ENCODE data around the gene RRM2.
"Not testable (repeated sequence)": the region's sequence is repeated elsewhere in the genome, so short reads cannot be mapped to it uniquely, and the experiment has no call there.

RRM2 gene

DNA sequence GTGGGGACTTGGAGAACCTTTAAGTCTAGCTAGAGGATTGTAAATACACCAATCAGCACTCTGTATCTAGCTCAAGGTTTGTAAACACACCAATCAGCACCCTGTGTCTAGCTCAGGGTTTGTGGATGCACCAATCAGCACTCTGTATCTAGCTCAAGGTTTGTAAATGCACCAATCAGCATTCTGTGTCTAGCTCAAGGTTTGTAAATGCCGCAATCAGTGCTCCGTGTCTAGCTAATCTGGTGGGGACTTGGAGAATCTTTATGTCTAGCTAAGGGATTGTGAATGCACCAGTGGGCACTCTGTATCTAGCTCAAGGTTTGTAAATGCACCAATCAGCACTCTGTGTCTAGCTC lies 30.7 kb upstream of the RRM2 start:
- DNase-seq, result not testable (repeated sequence)

DNA sequence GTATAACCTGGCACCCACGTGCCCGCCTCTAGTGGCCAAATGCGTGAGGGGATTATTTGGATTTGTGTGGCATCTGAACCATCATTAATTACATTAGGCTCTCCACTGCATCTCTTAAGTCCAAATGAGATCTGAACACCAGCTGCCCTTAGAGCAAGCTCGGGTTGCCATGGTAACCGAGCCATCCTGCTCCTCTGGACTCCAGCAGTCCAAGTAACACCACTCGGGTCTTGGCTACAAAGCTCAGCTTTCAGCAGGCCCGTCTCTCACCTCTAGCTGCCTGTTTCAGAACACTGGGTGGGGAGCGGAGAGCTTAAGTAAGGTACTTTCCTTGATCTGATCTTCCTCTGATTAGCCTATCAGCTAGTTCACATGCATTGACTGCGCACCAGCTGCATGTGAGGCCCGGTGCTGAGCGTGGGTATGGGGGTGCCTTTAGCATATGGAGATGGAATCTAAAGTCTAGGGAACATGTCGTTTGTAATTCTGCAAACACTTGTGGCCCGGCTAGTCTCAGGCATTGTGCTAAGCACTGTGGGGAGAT lies 28.2 kb upstream of the RRM2 start:
- no peak for DNase-seq

DNA sequence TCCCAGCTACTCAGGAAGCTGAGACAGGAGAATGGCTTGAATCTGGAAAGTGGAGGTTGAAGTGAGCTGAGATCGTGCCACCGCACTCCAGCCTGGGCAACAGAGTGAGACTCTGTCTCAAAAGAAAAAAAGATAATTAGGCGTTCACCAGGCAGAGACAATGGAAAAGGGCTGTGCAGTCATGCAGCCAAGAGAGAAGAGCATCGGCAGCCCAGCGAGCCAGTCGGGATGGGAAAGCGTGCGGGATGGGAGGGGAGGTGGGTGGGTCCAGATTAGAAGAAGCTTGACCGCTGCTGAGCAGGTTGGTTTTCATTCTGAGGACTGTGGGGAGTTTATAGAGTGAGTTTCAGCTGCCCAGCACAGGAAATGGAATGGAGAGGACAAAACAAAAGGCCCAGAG lies 27.4 kb upstream of the RRM2 start:
- DNase-seq, result no peak

DNA sequence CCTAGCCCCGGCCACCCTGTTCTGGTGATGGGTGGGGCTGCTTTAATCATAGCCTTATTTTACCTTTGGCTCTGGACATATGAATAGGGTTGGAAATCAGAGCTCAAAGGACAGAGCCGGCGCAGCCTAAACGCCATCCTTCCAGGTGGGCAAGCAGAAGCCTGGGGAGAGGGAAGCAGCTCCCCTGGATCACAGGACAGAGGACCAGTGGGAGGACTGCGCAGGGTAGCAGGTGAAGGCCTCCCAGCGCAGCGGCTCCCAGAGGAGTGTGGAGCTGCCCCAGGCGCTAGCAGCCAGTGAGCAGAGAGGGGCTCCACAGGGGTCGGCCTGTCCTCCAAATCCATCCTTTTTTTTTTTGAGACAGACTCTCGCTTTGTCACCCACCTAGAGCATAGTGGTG lies 25.9 kb upstream of the RRM2 start:
- no peak for DNase-seq

DNA sequence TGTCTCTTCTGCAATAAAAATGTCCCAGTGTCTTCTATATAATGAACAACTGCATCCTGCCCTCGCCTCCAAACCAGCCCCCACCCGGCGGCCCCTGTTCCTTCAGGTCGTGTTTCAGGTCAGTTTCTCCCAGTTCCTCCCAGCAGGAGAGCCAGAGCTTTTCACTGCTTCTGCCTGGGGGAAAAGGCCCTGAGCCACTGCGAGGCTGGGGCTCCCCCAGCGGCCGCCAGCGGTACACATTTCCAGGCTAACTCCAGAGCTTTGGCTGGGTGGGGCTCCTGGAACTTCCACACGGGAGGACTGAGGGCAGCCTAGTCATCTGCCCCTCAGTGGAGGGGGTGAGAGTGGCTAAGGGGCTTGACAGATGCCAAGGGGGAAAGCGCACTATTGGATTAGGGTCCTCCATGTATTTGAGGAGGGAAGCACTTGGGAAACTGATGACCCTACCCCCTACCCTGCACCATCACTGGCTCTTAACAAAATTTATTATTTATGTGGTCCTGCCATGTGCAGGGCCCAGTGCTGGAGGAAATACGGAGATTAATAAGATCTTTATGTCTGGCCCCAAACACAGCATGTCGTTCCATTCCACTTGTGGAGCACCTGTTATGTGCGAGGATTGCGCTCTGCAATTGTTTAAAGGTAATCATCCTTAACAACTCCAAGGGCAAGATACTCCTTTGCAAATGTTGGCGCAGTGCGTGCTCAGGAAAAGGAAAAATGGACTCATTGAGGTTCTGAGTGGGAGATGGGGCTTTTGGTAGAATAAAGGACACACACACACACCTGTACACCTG lies 25.0 kb upstream of the RRM2 start:
- DNase-seq, result peak; percentile 37

DNA sequence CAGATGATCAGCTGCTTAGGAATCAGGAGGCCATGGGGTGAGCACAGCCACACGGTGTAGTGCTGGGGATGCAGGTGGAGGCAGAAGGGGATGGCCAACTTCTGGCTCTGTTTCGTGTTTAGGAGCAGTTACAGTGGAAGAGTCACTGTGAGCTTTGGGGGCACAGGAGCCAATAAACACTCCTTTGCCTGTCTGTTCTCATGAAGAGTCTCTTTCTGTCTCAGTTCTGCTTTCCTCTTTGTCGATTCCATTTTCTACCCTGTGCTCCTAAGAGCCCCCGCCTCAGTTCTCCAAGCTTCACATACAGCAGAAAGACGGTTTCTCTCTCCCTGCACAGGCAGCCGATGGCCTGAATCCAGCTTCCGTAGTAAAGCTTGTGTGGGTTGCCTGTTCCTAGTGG lies 21.0 kb upstream of the RRM2 start:
- DNase-seq, result no peak

DNA sequence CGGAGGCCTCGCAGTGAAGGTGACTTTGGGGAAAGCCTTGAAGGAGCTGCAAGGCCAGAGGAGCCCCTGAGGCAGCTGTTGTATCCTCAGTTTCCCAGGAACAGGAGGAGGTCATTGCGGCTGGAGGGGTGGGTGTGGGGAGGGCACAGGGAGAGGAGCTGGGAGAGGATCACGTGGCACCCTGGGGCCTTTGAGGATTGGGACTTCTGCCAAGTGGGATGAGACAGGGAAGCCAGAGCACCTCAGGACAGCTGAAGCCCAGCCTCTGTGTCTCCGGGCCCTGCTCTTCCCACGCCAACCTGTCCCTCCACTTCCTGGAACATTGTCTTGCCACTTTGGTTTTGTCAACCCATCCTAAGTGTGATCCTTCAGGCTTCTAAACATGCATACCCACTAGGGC lies 19.4 kb upstream of the RRM2 start:
- no peak for DNase-seq

DNA sequence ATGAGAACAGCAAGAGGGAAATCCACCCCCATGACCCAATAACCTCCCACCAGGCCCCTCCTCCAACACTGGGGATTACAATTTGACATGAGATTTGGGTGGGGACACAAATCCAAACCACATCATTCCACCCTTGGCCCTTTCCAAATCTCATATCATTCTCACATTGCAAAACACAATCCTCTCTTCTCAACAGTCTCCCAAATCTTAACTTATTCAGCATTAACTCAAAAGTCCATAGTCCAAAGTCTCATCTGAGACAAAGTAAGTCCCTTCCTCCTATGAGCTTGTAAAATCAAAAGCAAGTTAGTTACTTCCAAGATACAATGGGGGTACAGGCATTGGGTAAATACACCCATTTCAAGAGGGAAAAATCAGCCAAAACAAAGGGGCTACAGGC lies 17.6 kb upstream of the RRM2 start:
- DNase-seq, result not testable (repeated sequence)

DNA sequence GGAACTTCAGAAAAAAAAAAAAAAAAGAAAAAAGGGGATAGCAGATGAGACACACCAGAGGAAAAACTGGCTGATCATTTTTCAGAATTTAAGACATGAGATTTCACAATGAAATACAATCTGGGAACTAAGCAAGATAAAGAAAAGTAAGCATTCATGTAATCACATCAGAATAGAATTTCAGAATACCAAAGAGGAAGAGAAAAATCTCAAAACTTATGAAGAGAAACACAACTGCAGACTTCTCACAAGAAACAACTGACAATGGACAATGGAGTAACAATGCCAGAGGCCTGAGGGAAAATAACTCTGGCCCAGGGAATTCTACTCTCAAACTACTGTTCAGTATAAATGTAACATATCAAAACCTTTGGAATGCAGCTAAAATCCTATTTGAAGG lies 13.2 kb upstream of the RRM2 start:
- DNase-seq, result no peak

DNA sequence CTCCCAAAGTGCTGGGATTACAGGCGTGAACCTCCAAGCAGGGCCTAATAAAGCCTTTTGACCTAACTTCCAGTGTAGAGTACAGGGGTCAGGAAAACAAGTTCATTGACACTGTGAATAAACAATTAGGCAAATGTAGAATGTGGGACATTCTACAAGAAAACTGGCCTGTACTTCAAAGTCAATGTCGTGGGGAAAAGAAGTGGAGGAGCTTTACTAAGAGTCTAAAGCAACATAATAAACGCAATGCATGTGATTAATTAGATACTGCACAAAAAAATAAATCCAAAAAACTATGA lies 3.6 kb upstream of the RRM2 start:
- no peak for DNase-seq

DNA sequence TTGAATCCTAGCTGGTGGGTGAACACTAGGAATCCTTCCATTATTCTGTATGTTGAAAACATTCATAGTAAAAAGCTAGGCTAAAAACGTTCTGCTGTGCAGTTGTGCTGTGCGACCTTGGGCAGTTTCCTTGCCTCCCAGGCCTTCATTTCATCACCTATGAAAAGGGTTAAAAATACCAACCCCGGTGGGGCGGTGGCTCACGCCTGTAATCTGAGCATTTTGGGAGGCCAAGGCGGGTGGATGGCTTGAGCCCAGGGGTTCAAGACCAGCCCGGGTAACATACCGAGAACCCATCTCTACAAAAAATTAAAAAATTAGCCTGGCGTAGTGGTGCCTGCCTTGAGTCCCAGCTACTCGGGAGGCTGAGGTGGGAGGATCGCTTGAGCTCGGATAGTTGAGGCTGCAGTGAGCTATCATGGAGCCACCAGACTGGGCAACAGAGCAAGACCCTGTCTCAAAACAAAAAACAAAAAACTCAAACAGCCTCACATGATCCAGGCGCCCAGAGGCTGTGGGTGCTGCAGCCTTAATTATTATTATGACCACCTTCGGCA lies 2.9 kb upstream of the RRM2 start:
- no peak for DNase-seq

DNA sequence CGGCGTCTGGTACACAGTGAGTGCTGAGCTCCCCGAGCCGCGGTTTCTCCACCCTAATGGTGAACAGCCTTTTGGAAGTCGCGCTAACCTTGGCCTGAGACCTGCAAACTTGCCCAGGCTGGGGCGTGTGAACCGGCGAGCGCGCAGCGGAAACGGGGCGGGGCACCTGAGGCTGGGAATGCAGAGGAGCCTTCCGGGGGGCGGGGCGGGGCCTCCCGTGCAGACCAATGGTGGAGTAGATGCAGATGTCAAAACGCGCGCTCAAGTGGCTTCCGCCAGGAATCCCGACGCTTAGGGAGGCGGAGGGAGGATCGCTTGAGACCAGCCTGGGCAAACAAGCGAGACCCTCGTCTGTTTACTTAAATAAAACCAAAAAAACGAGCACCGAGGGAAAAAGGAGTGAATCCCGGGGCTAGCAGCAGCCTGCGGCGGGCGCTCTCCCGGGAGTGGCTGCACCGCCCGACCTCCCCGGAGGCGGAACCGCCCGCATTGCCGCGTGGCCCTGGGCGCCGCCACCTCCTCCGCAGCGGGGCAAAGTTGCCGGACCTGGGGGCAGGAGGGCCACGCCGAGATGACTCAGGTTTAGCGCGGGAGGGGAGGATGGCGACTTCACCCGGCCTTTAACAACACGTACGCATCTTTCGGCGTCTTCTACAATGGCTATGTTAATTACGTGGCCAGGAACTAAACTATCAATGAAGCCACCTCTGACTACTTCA lies 2.2 kb upstream of the RRM2 start:
- DNase-seq, result peak; percentile 96

DNA sequence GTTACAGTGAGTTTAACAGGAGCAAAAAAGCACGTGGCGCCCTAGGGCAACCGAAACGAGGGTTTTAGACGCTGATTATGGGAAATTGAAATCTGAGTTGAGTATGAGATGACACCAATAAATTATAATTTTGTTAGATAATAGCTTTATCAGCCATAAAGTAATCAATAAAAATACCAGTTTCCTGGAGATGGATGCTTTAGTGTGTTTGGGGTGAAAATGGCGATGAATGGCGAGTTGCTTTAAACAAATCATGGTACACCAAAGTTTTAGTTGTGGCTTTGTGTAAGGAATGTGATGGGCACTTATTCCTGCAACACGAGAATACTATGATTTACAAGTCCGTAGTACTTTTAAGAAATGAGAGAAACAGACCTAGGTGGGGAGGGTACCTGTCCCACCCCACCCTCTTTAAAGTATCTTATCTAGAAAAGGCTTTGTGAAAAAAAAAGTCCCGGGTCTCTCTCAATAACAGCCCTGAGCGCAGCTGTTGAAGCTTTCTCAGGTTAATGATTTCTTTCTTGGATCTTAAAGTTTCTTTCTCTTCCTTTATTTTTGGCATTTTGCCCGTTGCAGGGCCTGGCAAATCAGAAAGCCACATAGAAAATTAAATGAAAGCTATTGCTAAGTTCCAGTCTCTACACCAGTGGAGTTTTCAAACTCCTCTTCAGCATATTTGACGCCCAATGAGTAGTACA lies 1.5 kb upstream of the RRM2 start:
- DNase-seq, result no peak

DNA sequence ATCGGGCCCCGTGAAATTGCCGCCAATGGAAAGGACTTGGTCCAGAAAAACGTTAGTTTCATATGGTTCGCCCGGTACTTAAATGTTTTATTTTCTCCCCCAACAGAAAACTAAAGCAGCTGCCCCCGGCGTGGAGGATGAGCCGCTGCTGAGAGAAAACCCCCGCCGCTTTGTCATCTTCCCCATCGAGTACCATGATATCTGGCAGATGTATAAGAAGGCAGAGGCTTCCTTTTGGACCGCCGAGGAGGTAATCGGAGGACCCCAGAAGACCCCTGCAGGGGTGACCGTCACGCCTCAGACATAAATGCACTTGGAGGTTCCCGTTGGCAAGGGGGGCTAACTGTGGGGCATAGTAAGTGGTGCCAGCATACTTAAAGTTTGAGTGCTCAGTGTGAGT lies 742 bp downstream of the RRM2 start:
- no peak for DNase-seq

DNA sequence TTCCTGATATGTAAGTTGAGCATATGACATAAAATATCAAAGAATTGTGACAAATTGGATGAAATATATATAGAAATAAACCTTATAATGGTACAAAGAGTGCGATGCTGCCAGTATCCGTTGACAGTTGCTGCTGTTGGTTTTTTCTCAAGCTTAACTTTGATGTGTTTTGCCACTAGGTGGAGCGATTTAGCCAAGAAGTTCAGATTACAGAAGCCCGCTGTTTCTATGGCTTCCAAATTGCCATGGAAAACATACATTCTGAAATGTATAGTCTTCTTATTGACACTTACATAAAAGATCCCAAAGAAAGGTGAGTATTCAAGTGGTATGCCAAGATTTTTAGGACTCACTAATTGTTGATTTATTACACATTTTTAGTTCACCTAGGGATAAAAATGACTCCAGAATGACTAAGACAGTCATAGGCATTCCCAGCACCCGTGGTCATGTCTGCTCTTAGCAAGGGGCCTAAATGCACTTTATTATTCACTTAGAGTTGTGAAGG lies 2.1 kb downstream of the RRM2 start:
- no peak for DNase-seq

DNA sequence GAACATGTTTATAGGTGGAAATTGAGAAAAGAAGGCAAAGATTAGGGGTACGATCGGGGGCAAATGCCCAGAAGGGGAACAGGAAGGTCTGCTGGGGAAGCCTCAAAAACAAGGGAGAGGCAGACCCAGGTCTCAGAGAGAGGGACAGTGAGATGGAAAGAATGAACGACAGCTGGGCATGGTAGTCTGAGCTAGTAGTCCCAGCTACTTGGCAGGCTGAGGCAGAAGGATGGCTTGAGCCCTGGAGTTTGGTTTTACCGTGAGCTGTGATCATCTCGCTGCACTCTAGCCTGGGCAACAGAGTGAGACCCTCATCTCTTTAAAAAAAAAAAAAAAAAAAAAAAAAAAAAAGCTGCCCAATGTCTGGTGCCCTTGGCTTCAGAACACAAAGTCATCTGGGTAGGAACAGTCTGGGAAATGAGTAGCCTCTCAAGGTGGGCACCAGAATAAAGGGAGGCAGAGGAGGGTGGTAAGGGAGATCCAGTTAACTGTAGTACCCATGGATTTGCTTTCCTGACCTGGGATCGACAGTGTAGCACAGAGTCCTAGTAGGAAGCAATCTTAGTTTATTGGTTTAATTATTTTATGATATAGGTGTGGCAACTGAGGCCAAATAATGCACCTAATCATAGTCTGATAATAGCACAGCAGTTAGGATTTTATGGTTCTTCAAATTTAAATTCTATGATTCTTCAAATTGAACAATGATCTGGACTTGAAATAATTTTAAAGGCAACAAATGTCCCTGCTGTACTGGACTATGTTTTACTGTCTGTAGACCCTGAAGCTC lies 3.5 kb downstream of the RRM2 start:
- no peak for DNase-seq

DNA sequence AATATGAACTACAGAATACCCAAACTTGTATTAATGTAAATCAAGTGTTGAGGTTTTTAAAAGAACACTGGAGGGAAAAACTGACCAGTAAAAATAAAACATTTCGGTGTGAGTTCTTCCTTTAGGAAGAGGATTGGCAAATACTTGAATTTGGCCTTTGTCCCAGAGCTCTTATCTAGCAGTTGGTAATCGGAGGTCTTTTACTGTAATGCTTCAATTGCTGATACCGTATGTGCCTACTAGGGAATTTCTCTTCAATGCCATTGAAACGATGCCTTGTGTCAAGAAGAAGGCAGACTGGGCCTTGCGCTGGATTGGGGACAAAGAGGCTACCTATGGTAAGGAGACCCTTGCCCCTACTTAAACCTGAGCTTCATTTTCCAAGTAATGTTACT lies 4.1 kb downstream of the RRM2 start:
- no peak for DNase-seq

DNA sequence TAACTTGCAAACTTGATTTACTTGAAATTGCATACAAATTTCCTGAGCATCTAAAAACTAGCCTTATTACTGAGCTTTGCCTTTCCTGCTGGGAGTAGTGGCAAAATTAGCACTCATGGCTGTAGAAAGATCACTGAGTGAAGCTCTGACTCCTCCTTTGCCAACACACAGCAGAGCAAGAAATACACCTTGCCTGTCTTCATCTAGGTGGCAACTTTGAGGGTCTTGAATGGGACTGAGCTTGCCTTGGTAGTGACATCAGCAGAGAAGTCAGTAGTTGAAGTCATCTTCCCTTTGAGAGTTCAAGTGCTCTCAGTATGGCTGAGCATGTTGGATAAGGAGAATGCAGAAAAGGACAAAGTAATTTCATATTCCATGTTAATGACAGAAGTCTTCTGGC lies 5.9 kb downstream of the RRM2 start:
- DNase-seq, result no peak

DNA sequence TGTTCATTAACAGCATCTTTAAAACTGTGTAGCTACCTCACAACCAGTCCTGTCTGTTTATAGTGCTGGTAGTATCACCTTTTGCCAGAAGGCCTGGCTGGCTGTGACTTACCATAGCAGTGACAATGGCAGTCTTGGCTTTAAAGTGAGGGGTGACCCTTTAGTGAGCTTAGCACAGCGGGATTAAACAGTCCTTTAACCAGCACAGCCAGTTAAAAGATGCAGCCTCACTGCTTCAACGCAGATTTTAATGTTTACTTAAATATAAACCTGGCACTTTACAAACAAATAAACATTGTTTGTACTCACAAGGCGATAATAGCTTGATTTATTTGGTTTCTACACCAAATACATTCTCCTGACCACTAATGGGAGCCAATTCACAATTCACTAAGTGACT lies 7.0 kb downstream of the RRM2 start:
- no peak for DNase-seq

DNA sequence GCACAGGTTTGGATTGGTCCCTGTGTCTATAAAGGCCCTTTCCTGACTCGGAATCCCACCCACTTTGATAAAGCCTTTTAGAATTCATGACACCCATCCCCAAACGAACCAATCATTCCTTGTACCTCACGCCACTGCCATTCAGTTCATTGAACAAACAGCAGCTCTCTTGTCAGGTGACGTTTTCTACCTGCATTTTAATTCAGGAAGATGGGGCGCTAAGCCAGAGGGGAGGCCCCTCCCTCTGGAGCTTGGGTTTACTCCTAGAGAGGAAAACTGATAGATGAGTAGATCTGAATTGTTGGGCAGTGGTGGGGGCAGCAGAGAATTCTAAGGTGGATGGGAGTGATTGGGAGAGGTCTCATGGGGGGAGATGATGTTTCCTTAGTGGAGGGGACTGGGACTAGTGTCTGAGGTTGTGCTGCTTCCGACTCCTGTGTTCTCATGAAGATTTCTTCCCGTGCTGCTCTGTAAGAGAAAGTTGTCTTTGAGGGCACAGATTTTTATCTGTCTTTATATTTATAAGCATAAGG lies 9.6 kb downstream of the RRM2 start:
- no peak for DNase-seq

DNA sequence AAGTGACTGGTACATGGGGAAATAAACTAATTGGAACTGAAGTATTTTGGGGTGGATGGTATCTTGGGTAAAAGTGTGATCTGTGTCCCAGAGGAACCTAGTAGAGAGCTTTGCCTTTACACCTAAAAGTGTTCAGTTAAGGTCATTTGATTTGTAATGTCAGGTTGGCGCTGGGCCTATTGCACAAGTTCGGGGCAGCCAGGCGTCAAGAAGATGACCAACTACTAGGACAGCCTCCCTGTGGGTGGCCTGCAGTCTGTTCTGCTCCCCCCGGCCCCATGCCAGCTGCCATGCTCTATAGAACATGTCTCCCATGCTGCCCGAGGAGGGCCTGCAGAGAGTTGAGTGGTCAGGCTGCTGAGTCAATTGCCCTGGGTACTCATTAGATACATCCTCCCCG lies 10.1 kb downstream of the RRM2 start:
- DNase-seq, result no peak

DNA sequence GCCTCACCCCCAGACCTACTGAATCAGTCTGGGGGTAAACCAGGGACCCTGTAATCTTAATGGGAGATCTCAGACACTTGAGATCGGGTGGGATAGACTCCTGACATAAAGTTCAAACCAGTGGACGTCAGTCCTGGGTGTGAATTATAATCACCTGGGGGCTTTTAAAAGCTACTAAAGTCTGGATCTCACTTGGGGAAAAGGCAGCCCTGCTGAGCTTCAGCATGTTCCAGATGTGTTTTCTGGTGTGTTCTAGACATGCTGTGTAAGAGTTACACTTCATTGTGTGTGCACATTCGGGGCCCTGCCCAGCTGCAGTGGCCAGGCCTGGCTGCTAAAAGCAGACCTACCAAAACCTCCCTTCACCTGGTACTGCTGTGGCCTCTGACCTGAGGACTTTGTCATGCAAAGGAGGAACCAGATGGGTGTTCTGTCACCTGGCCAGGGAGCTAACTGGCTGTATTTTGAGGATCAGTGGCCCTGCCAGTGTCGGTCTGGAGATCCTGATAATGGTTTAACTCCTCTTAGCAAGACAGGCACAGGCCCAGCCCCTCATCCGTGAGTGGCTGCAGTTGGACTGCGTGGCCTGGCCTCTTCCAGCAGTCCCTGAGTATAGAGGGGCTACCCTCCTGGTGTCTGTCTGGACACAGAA lies 10.6 kb downstream of the RRM2 start:
- DNase-seq, result no peak

Data from stimulated activated CD4-positive, alpha-beta T cell treated with anti-CD3 and anti-CD28 coated beads, Interleukin-12 subunit alpha, Interleukin-12 subunit beta, amount 100 ng/mL, for 4 hours (primary cell).